Peyer's patch (tissue), 4 donors: ENCODE results near the gene OR52L1. TPM values are rescaled to one million over a fixed set of nuclear protein-coding genes. Genes with fewer than 3 reads are reported as not detected.
"Not testable (repeated sequence)": the region's sequence is repeated elsewhere in the genome, so short reads cannot be mapped to it uniquely, and the experiment has no call there.

Experiments
- DNase-seq, 3 donors: peaks; one replicate each; pipeline ENCODE4 v3.0.0-alpha.2; 2017 to 2019
- H3K27ac ChIP-seq, 4 donors: fragments of 200-600 bp; sonication (generic); one replicate each; pipeline ENCODE4 v1.5.1; 2016 to 2019
- H3K27me3 ChIP-seq, 2 donors: fragments of 200-600 bp; sonication (generic); one replicate each; pipeline ENCODE4 v1.5.1; 2019
- H3K36me3 ChIP-seq, 3 donors: fragments of 200-600 bp; sonication (generic); one replicate each; pipeline ENCODE4 v1.5.1; 2016 to 2019
- H3K4me1 ChIP-seq, 4 donors: fragments of 200-600 bp; sonication (generic); one replicate each; pipeline ENCODE4 v1.5.1; 2016 to 2019
- H3K4me3 ChIP-seq, 4 donors: fragments of 200-600 bp; sonication (generic); 1 replicate in 3 of 4; 2 replicates in 1 of 4; pipeline ENCODE4 v1.5.1; 2016 to 2019; ENCODE audit warnings: mild to moderate bottlenecking in 1 of 4
- H3K9me3 ChIP-seq, 4 donors: fragments of 200-600 bp; sonication (generic); one replicate each; pipeline ENCODE4 v1.5.1; 2016 to 2019; ENCODE audit warnings: mild to moderate bottlenecking in 1 of 4
- CTCF ChIP-seq, 6 experiments: fragments of 450-650 bp in 4 of 6; fragments of 200-600 bp in 2 of 6; sonication (generic) in 1 of 6; IDR thresholded peaks; one replicate each; pipeline ENCODE4 v1.5.1; 2017 to 2019; ENCODE audit warnings: antibody characterized with exemption in 6 of 6, mild to moderate bottlenecking in 3 of 6, moderate library complexity in 1 of 6
- POLR2A ChIP-seq, 2 donors: fragments of 450-650 bp; IDR thresholded peaks; one replicate each; pipeline ENCODE4 v1.5.1; 2017; ENCODE audit warnings: antibody characterized with exemption in 2 of 2, mild to moderate bottlenecking in 2 of 2, moderate library complexity in 2 of 2
- total RNA-seq, 4 donors: library from RNA; depleted of rRNA; stranded (reverse); fragments of >200 nt; gene quantifications; one replicate each; pipeline ENCODE4 v1.1.0, GENCODE V29; 2016

OR52L1 gene
- total RNA-seq, 4 donors from 2014 or later: not detected

- H3K27me3 ChIP-seq: no peaks in the 10 kb centered on the region
- H3K27ac ChIP-seq: no peak overlapping the region
- H3K36me3 ChIP-seq: no peaks in the 10 kb centered on the region
- DNase-seq: no peak
- TF ChIP-seq POLR2A (IDR thresholded peaks at IDR 0.05) (no peak), CTCF (IDR thresholded peaks at IDR 0.05) (no peak)
- no peaks in the 10 kb centered on the region for H3K9me3 ChIP-seq
- no peaks in the 10 kb centered on the region for H3K4me1 ChIP-seq
- no peak overlapping the region for H3K4me3 ChIP-seq
Observed at GRCh38 chr11:5973530-5973929, 13.3 kb downstream of the OR52L1 start.

GRCh38 chr11:5968394-5968793, 18.4 kb downstream of the OR52L1 start, which contains the start of gene OR56A5:
Gene OR56A5, minus strand, starts transcription at chr11:5968494. Its CDS starts 0 bp downstream, at chr11:5968494.
- no peak for TF ChIP-seq POLR2A (IDR thresholded peaks at IDR 0.05)
- no peak for TF ChIP-seq CTCF (IDR thresholded peaks at IDR 0.05)
- no peak within 1 kb of the TSS for H3K4me3 ChIP-seq
- no peaks in the 10 kb centered on the region for H3K4me1 ChIP-seq
- H3K9me3 ChIP-seq: peaks cover 0 to 3% (median 0%) of the 10 kb centered on the region in 4 donors
- no peaks in the 10 kb centered on the region for H3K36me3 ChIP-seq
- H3K27ac ChIP-seq: no peak within 1 kb of the TSS
- no peaks in the 10 kb centered on the region for H3K27me3 ChIP-seq
- DNase-seq: no peak

- no peaks in the 10 kb centered on the region for H3K27me3 ChIP-seq
- H3K4me3 ChIP-seq: no peak overlapping the region
- TF ChIP-seq POLR2A (IDR thresholded peaks at IDR 0.05): no peak
- no peak for TF ChIP-seq CTCF (IDR thresholded peaks at IDR 0.05)
- no peaks in the 10 kb centered on the region for H3K36me3 ChIP-seq
- peaks cover 0 to 3% (median 0%) of the 10 kb centered on the region in 4 donors for H3K9me3 ChIP-seq
- no peak overlapping the region for H3K27ac ChIP-seq
- H3K4me1 ChIP-seq: no peaks in the 10 kb centered on the region
- no peak for DNase-seq
Observed at GRCh38 chr11:5967708-5968107, 19.1 kb downstream of the OR52L1 start.

- no peak overlapping the region for H3K4me3 ChIP-seq
Observed at GRCh38 chr11:5966958-5967357, 19.8 kb downstream of the OR52L1 start.

GRCh38 chr11:5960704-5961320, 26.0 kb downstream of the OR52L1 start:
- H3K9me3 ChIP-seq: not testable (repeated sequence)

More at GRCh38 chr11:5966958-5967357, 19.8 kb downstream of the OR52L1 start:
- no peak for TF ChIP-seq CTCF (IDR thresholded peaks at IDR 0.05)
- TF ChIP-seq POLR2A (IDR thresholded peaks at IDR 0.05): no peak
- no peaks in the 10 kb centered on the region for H3K36me3 ChIP-seq
- H3K4me1 ChIP-seq: no peaks in the 10 kb centered on the region
- DNase-seq: no peak
- no peaks in the 10 kb centered on the region for H3K27me3 ChIP-seq
- peaks cover 0 to 3% (median 0%) of the 10 kb centered on the region in 4 donors for H3K9me3 ChIP-seq
- H3K27ac ChIP-seq: no peak overlapping the region

GRCh38 chr11:5955586-5955985, 31.2 kb downstream of the OR52L1 start:
- no peak for DNase-seq
- H3K4me3 ChIP-seq: no peak overlapping the region
- TF ChIP-seq POLR2A (IDR thresholded peaks at IDR 0.05): no peak
- no peak for TF ChIP-seq CTCF (IDR thresholded peaks at IDR 0.05)
- peaks cover 0 to 3% (median 0%) of the 10 kb centered on the region in 4 donors for H3K9me3 ChIP-seq
- no peaks in the 10 kb centered on the region for H3K27me3 ChIP-seq
- H3K36me3 ChIP-seq: no peaks in the 10 kb centered on the region
- no peaks in the 10 kb centered on the region for H3K4me1 ChIP-seq
- H3K27ac ChIP-seq: no peak overlapping the region

More at GRCh38 chr11:5960704-5961320, 26.0 kb downstream of the OR52L1 start:
- DNase-seq, H3K27ac ChIP-seq, H3K36me3 ChIP-seq, H3K27me3 ChIP-seq, H3K4me3 ChIP-seq, H3K4me1 ChIP-seq: not testable (repeated sequence)
